GM12864 (cell line): ENCODE measurements around the gene TMEM164.

ENCODE experiments used
- DNase-seq: peaks from one replicate; pipeline ENCODE4 v3.0.0-alpha.2; 2011; ENCODE audit warnings: low read depth
- H3K4me3 ChIP-seq: 2 replicates; pipeline ENCODE4 v1.5.1; 2011; ENCODE audit warnings: mild to moderate bottlenecking, low read depth, low read length, control low read depth
- CTCF ChIP-seq: IDR thresholded peaks from 2 replicates; pipeline ENCODE4 v1.5.1; 2011; ENCODE audit warnings: low read depth, mild to moderate bottlenecking, moderate library complexity, low read length, control low read depth, inconsistent platforms; ENCODE audit errors: missing control alignments

Gene TMEM164

GRCh38 chrX:110038900-110039299, 36.0 kb downstream of the TMEM164 start:
- DNase-seq = no peak
- TF ChIP-seq CTCF = no peak
- H3K4me3 ChIP-seq = no peak overlapping the region

GRCh38 chrX:110041980-110042379, 39.1 kb downstream of the TMEM164 start:
- no peak overlapping the region for H3K4me3 ChIP-seq
- no peak for TF ChIP-seq CTCF
- DNase-seq = no peak

- TF ChIP-seq CTCF = no peak
- H3K4me3 ChIP-seq = no peak overlapping the region
- no peak for DNase-seq
Measured at GRCh38 chrX:110042496-110042895, 39.6 kb downstream of the TMEM164 start.

- no peak overlapping the region for H3K4me3 ChIP-seq
- no peak for DNase-seq
- no peak for TF ChIP-seq CTCF
Measured at GRCh38 chrX:110043506-110043905, 40.6 kb downstream of the TMEM164 start.

GRCh38 chrX:110044346-110045249, 41.7 kb downstream of the TMEM164 start:
- no peak overlapping the region for H3K4me3 ChIP-seq
- no peak for TF ChIP-seq CTCF
- no peak for DNase-seq

GRCh38 chrX:110045421-110045820, 42.5 kb downstream of the TMEM164 start:
- TF ChIP-seq CTCF = no peak
- DNase-seq = no peak

GRCh38 chrX:110046001-110046400, 43.1 kb downstream of the TMEM164 start:
- TF ChIP-seq CTCF = peak; percentile 1
- H3K4me3 ChIP-seq = no peak overlapping the region
- no peak for DNase-seq

More at GRCh38 chrX:110045421-110045820, 42.5 kb downstream of the TMEM164 start:
- no peak overlapping the region for H3K4me3 ChIP-seq
